Myocyte (in vitro differentiated cells): ENCODE data around the gene ANKRD13B. TPM values are rescaled to one million over a fixed set of nuclear protein-coding genes. Genes with fewer than 3 reads are reported as not detected.
"Not testable (repeated sequence)": the region's sequence is repeated elsewhere in the genome, so short reads cannot be mapped to it uniquely, and the experiment has no call there.

ENCODE experiments used
- DNase-seq: peaks from one replicate; pipeline ENCODE4 v3.0.0-alpha.2; 2012; ENCODE audit warnings: low read depth
- total RNA-seq: library from RNA; depleted of rRNA; stranded (reverse); fragments of >200 nt; gene quantifications from 2 replicates; pipeline ENCODE4 v1.2.3, GENCODE V29; 2014

Gene ANKRD13B
- total RNA-seq, 1 donor from 2014 or later, result 41.2 TPM

DNA sequence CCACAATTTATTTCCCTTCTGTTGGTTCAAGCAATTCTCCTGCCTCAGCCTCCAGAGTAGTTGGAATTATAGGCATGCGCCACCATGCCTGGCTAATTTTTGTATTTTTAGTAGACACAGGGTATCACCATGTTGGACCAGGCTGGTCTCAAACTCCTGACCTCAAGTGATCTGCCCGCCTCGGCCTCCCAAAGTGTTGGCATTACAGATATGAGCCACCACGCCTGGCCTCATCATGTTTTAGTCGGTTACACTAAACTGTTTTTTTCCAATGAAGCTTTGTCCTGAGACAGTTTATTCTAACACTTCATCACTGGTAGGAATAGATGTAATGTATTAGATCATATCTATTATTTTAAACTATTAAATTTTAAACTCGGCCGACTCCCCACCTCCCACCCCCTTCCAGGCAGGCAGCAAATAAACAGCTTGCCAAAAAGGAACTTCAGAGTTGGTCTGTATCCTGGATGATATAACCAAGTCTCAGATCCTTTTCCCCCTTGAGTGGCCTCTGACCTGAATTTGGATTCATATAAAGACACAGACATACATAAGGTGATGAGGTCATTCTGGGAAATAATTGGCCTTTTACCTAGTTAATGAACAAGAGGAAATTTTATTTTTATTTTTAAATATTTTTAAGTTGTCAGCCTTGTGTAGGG, 48.2 kb downstream of the ANKRD13B start:
- no peak for DNase-seq

DNA sequence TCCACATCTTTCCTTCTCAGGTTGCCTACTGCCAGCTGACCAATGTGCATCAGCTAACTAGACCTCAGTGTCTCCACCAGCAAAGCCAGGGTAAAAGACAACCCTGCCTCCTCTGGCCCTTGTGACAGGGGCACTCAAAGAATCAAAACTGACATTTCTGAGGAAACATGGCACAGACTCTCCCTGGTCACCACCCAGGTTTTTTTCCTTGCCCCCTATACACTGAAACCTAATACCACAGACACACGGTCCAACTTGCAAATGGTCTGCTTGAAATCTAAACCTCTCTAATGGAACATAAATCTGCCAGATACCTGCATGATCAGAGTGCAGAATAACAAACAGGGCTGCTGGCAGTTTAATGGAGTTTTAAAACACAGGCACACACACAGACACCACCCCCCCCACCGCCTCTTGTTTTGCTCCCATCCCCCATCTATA, 49.3 kb downstream of the ANKRD13B start:
- DNase-seq, result peak; percentile 55

DNA sequence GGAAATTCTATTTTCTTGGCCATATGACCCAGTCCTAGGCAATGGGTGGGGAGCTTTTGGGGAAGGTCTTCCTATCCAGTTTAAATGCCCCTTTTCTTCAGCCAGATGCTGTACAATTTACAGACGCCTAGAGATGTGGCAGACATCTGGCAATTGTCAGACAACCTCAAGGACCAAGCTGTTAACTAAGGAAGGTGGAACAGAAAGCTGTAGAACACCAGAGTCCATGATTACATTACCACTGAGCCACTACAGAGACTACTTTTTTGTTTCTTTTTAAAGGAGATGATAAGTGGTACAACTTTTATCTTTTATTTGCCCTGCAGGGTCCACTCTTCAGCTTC, 50.9 kb downstream of the ANKRD13B start:
- no peak for DNase-seq

DNA sequence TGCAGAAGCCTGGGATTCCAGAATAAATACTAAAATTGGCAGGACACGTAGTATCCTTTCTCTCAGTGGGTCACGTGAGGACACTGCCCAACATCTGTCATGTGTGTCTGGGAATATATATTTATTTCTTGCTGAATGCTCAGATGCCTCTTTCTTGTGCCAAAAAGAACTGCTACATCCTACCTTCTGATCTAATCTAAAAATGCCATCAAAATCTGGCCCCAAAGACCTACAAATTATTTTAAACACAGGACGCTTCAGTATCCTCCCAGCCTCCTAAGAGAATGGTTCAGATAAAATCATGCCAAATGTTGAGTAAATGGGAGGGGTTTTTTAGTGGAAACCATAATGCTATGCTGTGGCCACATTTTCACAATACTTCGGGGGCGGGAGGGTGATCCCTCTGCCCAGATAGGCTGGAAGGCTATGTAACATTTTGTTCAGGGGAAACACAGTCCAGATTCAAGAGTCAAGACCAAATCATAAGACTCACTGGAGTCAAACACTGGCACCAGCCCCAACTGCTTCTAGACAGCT, 52.7 kb downstream of the ANKRD13B start:
- peak; percentile 87 for DNase-seq

DNA sequence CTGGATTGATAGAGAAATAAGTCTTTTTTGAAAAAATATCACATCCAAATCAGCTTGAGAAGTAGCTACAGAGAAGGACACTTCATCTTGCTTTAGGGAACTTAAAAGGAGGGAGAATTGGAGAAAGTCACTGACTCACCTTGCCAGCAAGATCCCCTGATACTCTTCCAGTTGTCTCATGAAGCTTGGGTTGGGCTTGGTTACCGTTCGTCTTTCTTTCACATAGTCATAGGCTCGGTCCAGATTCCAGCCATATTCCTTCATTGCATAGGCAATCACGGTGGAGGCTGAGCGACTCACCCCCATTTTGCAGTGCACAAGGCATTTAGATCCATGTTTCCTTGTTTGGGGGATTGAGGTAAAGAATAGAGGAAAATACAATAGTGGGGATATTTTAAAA, 55.1 kb downstream of the ANKRD13B start:
- no peak for DNase-seq

DNA sequence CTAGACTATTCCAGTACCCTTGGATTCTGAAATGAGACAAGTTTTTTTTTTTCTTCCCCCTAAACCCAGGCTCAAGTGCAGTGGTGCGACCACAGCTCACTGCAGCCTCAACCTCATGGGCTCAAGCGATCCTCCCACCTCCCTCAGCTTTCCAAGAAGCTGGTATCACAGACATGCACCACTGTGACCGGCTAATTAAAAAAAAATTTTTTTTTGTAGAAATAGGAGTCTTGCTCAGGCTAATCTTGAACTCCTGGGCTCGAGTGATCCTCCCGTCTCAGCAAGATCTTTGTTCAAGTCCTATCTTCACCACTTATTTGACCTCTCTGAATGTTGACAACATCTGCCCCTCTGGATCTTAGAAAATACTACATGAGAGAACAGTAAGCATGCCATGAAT, 56.4 kb downstream of the ANKRD13B start:
- DNase-seq, result no peak

DNA sequence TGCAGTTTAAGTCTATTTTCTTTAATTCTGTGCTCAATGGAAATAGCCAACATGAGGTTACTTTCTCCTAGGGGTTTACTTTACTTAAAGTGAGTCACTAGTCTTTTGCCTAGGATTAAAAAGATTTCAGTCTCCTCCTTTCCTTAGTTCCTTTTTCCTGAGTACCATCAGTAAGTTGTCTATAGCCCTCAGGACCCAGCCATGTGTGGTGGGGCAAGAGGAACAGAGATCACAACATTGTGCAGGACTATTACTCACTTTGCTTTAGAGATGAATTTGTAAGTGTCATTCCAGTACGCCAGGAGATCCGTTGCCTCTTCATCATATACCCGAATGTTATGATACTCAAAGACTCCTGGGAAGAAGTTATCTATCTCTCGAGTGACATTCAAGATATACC, 57.5 kb downstream of the ANKRD13B start:
- no peak for DNase-seq

DNA sequence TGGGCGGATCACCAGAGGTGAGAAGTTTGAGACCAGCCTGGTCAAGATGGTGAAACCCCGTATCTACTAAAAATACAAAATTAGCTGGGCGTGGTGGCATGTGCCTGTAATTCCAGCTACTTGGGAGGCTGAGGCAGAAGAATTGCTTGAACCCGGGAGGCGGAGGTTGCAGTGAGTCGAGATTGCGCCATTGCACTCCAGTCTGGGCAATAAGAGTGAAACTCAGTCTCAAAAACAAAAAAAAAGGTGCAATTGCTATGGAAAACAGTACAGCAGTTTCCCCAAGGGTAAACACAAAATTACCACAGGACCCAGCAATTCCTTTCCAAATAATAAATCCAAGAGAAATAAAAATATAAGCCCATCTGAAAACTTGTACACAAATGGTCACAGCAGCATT, 59.0 kb downstream of the ANKRD13B start:
- not testable (repeated sequence) for DNase-seq

DNA sequence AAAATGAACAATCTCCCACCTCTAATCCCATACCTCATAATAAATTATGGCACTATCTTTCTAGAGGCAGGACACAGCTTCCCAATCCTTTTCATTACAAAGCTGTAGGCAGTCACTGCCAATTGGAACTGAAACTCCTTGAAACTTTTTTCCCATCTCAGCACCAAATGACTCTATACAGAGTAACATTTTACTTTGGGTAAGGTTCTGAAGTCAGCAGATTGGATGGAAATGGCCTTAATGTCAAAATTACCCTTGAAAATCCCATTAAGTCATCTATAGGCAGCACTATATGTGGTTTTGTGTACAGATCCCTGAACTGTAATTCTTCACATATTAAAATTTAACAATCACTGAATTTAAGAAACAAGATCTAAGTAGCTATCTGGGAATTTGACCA, 60.0 kb downstream of the ANKRD13B start:
- DNase-seq, result no peak

DNA sequence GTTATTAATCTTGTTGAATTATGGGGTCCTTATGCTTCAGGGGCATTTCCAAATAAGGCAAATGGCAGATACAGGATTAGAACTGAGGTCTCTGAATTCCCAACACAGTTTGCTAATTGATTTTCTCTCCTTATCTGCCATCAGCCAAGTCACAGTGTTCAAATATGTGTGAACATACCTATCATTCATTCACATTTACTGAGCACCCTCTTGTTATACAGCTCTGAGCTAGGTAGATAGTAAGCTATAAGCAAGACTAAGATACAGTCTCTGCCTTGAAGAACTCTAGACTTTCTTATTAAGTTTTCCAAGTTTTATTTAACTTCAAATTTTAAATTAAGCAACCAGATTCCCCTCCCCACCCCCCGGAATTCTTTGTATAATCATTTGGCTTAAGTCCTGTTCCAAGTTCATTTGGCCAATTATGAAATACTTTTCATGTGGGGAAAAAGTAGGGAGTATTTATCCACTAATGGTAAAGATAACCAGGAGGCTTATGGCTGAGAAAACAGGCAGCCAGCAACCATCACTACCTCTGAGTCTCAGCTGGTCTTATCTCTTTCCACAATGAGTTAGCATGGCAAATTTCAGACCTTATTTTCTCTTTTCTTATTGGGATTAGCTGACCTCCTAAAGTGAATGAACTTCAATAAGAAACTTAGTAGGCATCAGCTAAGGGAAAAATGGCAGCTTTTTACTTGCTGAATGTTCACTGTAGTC, 61.2 kb downstream of the ANKRD13B start:
- DNase-seq, result no peak

DNA sequence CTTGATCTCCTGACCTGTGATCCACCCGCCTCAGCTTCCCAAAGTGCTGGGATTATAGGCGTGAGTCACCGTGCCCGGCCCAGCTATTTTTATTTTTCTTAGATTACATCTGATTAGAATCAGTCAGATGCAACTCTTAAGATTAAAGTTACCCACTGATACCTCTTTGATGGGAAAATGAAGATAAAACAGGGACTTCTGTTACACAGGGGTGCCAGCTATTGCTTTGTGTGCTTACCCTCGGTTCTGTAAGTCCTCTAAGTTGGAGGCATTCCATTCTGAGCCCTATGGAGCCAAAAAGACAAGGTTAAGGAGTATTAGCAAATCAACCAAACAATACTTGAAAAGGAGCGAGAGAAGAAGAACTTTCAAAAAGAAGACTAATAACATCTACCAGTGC, 62.4 kb downstream of the ANKRD13B start:
- DNase-seq, result no peak

DNA sequence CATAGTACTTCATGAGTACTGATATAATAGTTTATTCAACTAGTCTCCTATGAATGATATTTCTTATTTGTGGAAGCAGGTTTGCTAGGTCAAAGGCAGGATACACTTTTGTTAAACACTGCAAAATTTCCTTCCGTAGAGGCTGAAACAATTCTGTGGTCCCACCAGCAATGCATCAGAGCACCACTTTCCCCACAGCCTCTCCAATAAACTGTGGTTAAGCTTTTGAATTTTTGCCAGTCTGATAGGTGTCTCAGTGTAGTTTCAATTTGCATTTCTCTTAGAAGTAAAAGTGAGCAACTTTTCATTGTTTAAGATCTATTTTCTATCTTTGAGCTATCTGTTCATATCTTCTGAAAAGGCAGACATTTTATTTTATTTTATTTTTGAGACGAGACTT, 66.2 kb downstream of the ANKRD13B start:
- DNase-seq, result peak; percentile 46

DNA sequence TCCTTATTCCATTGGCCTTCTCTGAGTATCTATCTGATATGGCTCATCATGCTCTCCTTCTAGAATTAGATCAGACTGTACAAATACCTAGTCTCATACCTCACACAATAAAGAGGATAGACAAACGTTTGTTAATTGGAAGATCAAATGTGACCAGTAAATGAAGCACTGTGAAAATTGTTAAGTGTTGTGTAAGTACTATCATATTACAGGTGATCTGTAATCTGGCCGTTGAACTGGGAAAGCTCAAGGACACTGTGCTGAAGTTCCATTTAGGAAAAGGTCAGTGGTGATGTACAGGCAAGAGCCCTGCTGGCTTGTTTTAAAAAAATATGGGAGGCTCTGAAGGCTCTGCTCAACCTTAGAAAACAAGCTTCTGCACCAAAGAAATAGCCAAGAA, 68.3 kb downstream of the ANKRD13B start:
- no peak for DNase-seq

DNA sequence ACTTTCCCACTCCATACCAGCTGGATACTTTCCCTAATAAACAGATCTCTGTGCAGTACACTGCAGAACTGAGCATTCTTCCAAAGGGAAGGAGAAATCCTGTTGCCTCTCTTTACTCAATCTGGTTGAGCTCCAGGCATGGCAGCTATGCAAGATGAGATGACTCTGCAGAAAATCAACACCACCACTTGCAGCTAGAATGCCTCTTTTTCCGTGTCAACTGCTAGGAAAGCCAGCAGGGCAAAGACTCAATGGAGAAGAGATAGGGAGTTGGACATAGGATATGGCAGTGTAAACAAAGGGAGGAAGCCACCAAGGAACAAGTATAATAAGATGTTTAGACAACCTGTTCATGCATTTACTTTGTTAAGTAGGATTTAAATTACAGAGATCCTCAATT, 70.2 kb downstream of the ANKRD13B start:
- peak; percentile 64 for DNase-seq

Other genes with a start within 250 kb of the ANKRD13B start
- 45.5 and 45.8 TPM in 2 replicates for gene TAOK1, start 202.8 kb upstream of the ANKRD13B start, total RNA-seq
- 7.9 and 8.5 TPM in 2 replicates for gene ABHD15, start 26.1 kb upstream of the ANKRD13B start, total RNA-seq
- 44.3 and 46.7 TPM in 2 replicates for gene TP53I13, start 24.4 kb upstream of the ANKRD13B start, total RNA-seq
- gene GIT1, start 3.5 kb upstream of the ANKRD13B start, total RNA-seq, result 64.7 and 71.2 TPM in 2 replicates
- 254 and 269 TPM in 2 replicates for gene CORO6, start 29.8 kb downstream of the ANKRD13B start, total RNA-seq